Measurements from ENCODE around the gene SLC10A1.
"Not testable (repeated sequence)": the region's sequence is repeated elsewhere in the genome, so short reads cannot be mapped to it uniquely, and the experiment has no call there.

Gene SLC10A1

DNA sequence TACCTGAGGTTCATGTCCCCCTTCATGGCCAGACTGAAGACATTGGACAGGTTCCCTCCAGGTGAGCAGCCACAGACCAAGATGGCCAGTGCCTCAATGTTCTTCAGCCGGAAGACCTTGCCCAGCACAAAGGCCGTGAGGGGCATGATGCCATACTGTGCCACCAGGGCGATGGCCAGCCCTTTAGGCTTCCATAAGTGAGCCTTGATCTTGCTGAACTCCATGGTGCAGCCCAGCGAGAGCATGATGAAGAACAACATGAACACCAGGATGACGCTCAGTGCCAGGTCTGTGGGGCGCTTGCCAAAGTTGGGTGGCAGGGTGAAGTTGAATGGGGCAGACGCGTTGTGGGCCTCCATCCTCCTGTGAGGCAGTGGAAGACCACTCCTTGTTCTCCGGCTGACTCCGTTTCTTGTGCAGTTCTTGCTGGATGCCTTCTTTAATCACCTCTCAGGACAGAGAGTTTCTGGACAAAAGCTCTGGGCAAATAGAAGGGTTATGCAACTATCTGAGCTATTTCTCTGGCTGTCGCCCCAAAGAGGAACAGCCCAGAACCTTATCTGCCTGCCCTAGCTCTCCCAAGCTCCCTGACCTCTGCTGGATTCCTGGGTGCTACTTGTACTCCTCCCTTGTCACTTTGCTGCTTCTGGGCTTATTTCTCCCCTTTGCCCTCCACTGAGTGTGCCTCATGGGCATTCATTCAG, at the start of gene SLC10A1:
SLC10A1 (minus strand) TSS at position 445 of the 704 bp plus-strand sequence; CDS start at position 359, 86 bp downstream.
- no peak for DNase-seq (ENCODE audit: low read depth, low spot score)
- no peak within 1 kb of the TSS for H3K27ac ChIP-seq

DNA sequence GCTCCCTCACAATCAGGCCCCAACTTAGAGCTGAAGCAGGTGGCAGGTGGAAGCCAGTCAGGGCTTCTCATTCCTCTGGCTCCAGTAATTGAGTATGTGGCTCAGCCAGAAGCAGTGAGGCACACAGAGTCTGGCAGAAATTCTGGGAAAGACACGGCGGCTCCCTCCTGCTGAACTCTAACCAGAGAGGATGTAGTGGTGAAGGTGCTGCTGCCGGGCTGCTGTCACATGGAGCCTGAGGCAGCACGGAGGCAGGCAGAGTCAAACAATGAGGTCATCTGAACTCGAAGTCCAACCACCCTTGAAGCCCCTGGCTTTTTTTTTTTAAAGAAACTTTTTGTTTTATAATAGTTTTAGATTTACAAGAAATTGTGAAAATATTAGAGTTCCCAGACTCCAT, 48.7 kb upstream of the SLC10A1 start:
- no peak for DNase-seq (ENCODE audit: low read depth, low spot score)
- H3K27ac ChIP-seq, result no peak overlapping the region

DNA sequence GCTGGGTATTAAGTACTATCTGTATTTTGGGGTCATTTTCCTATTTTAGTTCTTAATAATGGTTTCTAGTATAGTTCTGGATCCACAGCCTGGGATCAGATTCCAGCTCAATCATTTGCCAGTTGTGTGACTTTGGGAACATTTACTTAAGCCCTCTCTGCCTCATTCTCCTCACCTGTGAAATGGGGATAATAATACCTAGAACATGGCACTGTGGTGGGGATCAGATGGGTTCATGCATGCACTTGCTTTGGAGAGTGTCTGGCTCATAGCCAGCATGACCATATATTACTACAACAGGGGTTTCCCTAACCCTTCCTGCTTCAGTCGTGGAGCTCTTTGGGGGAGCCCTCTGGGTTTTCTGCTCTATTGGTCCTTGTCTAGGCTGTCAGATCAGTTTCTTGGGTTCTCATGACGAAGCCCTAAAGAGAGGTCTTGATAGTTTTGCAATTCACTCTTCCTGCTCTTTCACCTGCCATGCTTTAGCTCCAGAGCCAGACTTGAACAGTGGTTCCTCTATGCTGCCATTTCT, 48.1 kb upstream of the SLC10A1 start:
- H3K27ac ChIP-seq, result no peak overlapping the region
- no peak for DNase-seq (ENCODE audit: low read depth, low spot score)

- no peak for DNase-seq (ENCODE audit: low read depth, low spot score)
- H3K27ac ChIP-seq, result no peak overlapping the region
Observed at GRCh38 chr14:69844171-69844570, 47.1 kb upstream of the SLC10A1 start.

GRCh38 chr14:69842686-69843420, 45.8 kb upstream of the SLC10A1 start:
- no peak for DNase-seq (ENCODE audit: low read depth, low spot score)
- H3K27ac ChIP-seq, result no peak overlapping the region

DNA sequence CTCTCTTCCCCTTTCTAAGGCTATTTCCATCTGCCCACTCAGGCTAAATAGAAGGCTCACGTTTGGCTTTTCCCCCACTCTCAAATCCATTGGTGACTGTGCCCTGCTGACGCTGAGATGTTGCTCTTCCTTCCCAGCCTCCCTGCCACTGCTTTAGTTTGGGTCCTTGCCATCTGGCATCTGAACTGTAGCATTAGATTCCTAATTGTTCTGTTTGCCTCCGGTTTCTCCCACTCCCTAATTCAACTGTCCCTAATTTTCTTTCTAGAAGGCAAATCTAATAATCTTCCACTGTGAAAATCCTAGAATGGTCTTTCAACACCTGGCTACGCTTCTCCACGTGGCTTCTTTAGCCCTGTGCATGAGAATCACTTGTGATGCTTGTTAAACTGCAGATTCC, 44.6 kb upstream of the SLC10A1 start:
- H3K27ac ChIP-seq, result no peak overlapping the region
- DNase-seq (ENCODE audit: low read depth, low spot score), result no peak

GRCh38 chr14:69839661-69840060, 42.6 kb upstream of the SLC10A1 start:
- no peak overlapping the region for H3K27ac ChIP-seq
- no peak for DNase-seq (ENCODE audit: low read depth, low spot score)

DNA sequence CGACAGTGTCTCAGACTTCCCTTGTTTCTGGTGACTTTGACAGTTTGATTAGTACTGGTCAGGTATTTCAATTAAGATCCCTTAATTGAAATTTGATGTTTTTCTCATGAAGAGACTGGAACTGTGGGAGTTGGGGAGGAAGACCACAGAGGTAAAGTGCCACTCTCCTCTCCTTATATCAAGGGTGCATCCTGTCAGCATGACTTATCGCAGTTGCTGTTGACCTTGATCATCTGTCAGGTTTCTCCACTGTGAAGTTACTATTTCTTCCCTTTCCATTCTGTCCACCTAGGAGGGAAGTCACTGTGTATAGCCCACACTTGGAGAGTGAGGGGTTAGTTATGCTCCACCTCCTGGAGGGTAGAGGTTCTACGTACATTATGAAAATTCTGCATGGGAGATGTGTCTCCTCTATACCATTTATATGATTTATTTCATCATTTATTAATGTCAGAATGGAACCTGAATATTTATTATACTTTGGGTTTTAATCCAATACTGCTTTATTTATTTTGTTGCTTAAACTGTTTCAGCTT, 41.9 kb upstream of the SLC10A1 start:
- DNase-seq (ENCODE audit: low read depth, low spot score), result no peak
- H3K27ac ChIP-seq, result no peak overlapping the region

GRCh38 chr14:69828879-69829278, 31.8 kb upstream of the SLC10A1 start:
- H3K27ac ChIP-seq, result no peak overlapping the region
- DNase-seq (ENCODE audit: low read depth, low spot score), result no peak

DNA sequence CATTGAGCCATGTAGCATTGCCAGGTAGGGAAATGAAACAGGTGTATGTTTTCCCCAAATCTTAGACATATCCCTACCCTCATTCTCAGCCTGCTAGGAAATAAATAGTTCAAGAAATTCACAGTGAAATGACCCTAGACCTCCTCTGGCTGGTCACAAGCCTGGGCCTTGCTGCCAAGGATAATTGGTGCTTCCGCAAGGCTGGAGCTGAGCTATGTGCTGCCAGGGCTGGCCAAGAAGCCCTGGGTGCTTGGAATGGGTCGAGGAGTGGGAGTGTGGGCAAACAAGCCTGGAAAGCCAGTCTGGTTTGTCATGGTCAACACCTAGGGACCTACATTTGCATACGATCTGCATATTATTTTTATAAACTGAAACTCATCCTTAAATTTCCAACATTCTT, 31.3 kb upstream of the SLC10A1 start:
- H3K27ac ChIP-seq, result peak overlapping the region; percentile 53
- no peak for DNase-seq (ENCODE audit: low read depth, low spot score)

- H3K27ac ChIP-seq, result peak overlapping the region; percentile 53
- peak; percentile 79 for DNase-seq (ENCODE audit: low read depth, low spot score)
Observed at GRCh38 chr14:69827560-69827959, 30.5 kb upstream of the SLC10A1 start.

DNA sequence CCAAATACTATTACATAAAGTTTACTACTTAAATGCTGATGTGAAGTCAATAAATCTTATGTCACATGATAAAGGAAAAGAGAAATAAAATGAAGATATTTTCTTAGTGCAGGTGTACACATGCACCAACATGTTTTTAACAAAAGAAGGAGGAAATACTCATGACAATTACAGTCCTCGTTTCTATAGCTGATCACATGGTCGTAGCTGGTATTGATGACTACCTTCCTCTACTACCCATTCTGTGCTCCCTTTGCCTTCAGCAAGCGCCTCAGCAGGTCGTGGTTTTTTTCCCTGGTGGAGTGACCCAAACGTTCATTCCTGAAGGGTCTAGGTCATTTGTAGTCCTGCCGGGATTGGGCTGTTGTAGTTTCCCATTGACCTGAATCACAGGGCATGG, 25.4 kb upstream of the SLC10A1 start:
- no peak overlapping the region for H3K27ac ChIP-seq
- peak; percentile 6 for DNase-seq (ENCODE audit: low read depth, low spot score)

GRCh38 chr14:69820991-69821390, 23.9 kb upstream of the SLC10A1 start:
- H3K27ac ChIP-seq, result no peak overlapping the region
- DNase-seq (ENCODE audit: low read depth, low spot score), result no peak

DNA sequence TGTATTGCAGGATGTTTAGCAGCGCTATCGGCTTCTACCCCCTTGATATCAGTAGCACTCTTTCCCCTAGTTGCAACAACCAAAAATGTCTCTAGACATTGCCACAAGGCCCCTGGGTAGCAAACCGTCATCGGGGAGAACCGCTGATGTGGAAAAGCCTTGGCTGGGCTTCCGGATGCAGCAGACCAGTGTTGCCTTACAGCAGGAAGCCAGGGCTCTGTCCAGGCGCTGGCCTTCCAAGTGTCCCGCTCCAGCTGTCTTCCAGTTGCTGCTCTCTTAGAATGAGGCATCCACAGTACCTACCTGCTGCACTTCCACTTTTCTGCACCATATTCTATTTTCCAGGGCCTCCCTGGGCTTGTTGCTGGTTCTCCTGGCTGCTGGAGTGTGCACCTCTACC, 22.6 kb upstream of the SLC10A1 start:
- DNase-seq (ENCODE audit: low read depth, low spot score), result no peak
- H3K27ac ChIP-seq, result no peak overlapping the region

GRCh38 chr14:69818758-69819191, 21.7 kb upstream of the SLC10A1 start:
- no peak for DNase-seq (ENCODE audit: low read depth, low spot score)
- no peak overlapping the region for H3K27ac ChIP-seq

DNA sequence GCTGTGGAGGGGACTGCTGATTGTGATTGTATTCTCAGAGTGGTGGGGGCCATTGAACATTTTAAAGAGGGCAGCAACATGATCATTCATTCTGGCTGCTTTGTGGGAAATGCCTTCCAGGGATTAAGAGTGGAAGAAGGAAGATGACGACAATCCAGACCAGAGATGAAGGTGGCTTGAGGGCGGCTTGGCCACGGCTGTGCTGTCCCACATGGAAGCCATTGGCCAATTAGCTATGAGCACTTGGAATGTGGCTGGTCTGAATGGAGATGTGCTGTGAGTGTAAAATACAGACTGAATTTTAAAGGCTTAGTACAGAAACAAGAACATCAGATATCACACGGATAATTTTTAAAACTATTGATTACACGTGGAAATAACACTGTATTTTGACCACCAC, 19.2 kb upstream of the SLC10A1 start:
- H3K27ac ChIP-seq, result no peak overlapping the region
- no peak for DNase-seq (ENCODE audit: low read depth, low spot score)

DNA sequence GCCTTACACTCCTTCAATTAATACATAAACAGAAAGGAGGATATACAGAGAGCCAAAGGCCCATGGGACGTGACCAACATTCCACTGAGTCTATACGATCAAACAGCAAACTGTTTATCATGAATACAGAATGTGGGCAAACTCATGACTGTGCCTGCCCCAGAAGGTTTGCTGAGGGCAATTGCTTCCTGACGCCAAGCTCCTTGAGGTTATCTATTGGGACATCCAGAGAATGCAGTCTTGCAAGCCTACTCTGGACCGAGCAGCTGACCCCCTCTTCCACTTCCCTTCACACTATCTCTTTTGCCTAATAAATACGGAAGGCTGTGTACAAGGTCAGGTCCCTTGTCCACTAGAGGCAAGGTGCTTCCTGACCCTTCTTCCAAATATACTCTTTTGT, 18.5 kb upstream of the SLC10A1 start:
- DNase-seq (ENCODE audit: low read depth, low spot score), result no peak
- H3K27ac ChIP-seq, result no peak overlapping the region

- DNase-seq (ENCODE audit: low read depth, low spot score), result no peak
- no peak overlapping the region for H3K27ac ChIP-seq
Observed at GRCh38 chr14:69814397-69814796, 17.4 kb upstream of the SLC10A1 start.

- not testable (repeated sequence) for DNase-seq (ENCODE audit: low read depth, low spot score)
Observed at GRCh38 chr14:69813346-69813745, 16.3 kb upstream of the SLC10A1 start.

GRCh38 chr14:69812711-69813110, 15.7 kb upstream of the SLC10A1 start:
- no peak for DNase-seq (ENCODE audit: low read depth, low spot score)
- H3K27ac ChIP-seq, result no peak overlapping the region

More at GRCh38 chr14:69813346-69813745, 16.3 kb upstream of the SLC10A1 start:
- H3K27ac ChIP-seq, result not testable (repeated sequence)

DNA sequence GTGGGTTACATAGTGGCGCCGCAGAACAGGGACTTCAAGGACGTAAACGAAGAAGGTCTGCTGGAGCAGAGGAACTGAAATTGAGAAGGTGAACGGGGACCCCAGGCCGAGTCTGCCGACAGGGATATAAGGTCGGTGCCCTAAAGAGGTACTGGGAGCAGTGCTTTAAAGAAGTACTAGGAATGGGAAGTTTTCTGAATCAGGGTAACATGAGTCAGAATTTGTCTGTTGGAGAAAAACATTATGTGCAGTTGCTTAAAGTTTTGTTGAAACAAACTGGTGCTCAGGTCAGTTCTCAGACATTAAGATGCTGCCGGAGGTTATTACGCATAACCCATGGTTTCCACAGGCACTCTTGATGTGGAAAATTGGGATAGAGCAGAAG, 14.8 kb upstream of the SLC10A1 start:
- DNase-seq (ENCODE audit: low read depth, low spot score), result no peak
- H3K27ac ChIP-seq, result no peak overlapping the region

All from epithelial cell of prostate (primary cell).